GM23248 (cell line): ENCODE results near the gene HOXA2.

Experiments used
- EZH2 ChIP-seq: fragments of 200-600 bp; sonication (generic); IDR thresholded peaks from 2 replicates; pipeline ENCODE4 v1.6.1; 2018; ENCODE audit warnings: antibody characterized with exemption, mild to moderate bottlenecking; ENCODE audit not compliant: insufficient read depth, poor library complexity, severe bottlenecking
- EZH2phosphoT487 ChIP-seq: fragments of 200-600 bp; sonication (generic); IDR thresholded peaks from 2 replicates; pipeline ENCODE4 v1.6.1; 2018; ENCODE audit warnings: antibody characterized with exemption, moderate library complexity, mild to moderate bottlenecking, low read depth; ENCODE audit not compliant: insufficient read depth

- no peak for TF ChIP-seq EZH2
- TF ChIP-seq EZH2phosphoT487 = no peak
Measured at GRCh38 chr7:27111042-27111750, 8.7 kb upstream of the HOXA2 start.
